AG08395 (cell line): ENCODE results near the gene NCOA7.

Experiments
- DNase-seq: peaks from one replicate; pipeline ENCODE4 v3.0.0; 2012; ENCODE audit warnings: mixed read lengths, low spot score

The NCOA7 gene

DNA sequence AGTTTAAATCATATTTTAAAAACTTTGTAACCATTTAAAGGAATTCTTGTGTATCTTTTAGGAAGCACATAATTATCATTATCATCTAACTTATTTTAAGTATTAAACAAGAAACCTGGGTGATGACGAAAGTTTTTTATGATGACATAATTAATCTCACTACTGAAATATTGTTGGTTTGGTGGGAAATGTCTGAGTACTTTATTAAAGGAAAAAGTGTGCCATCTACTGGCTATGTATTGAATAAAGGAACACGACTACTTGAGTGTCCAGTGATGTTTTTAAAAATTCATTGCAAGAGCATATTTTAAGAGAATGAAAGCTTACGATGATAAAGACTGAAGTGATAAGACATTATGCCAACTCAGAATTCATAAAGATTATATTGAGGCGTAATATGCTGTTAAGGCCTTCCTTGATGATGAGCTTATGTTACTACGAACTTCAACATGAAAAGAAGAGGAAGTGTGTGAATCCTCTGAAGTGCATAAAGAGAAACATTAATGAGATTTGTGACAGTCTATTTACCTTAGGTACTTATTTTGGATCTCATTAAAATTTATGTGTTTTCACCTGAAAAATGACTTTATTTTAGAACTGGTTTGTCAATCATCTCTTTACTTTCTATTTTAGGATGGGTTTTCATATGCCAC is 183.6 kb downstream of the NCOA7 start:
- peak; percentile 54 for DNase-seq

DNA sequence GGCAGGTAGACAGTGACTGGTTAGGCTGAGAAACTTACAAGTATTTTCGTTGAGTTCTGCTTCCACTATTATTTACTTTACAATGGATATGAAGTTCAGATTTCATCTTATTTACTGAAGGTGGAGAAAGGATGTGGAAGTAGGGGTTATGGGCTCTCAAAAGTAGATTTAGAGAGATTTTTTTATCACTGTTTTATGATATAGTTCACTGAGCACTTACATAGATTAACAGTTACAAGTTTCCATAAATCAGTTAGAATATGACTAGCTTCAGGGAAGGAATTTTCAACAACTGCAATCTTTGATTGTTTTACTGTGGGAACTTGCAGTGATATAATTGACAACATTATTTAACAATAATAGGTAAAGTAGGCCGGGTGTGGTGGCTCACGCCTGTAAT is 188.3 kb downstream of the NCOA7 start:
- DNase-seq = no peak
